Chondrocyte (in vitro differentiated cells): ENCODE data around the gene ZNF142. TPM values are rescaled to one million over a fixed set of nuclear protein-coding genes. Genes with fewer than 3 reads are reported as not detected.

Experiments
- DNase-seq: peaks from one replicate; pipeline ENCODE4 v3.0.0; 2021; ENCODE audit warnings: mixed read lengths, low spot score
- H3K27ac Mint-ChIP-seq: one replicate; pipeline ENCODE4 v1.8.0; 2021; ENCODE audit warnings: mild to moderate bottlenecking, moderate library complexity, mixed read lengths; ENCODE audit not compliant: unreplicated experiment
- H3K27me3 Mint-ChIP-seq: 2 replicates; pipeline ENCODE4 v1.8.0; 2021; ENCODE audit warnings: low read depth, mixed read lengths
- H3K36me3 Mint-ChIP-seq: 2 replicates; pipeline ENCODE4 v1.8.0; 2021; ENCODE audit warnings: low read depth, mixed read lengths
- H3K4me1 Mint-ChIP-seq: 2 replicates; pipeline ENCODE4 v1.8.0; 2021; ENCODE audit warnings: low read depth, mild to moderate bottlenecking, mixed read lengths
- H3K4me3 Mint-ChIP-seq: one replicate; pipeline ENCODE4 v1.8.0; 2021; ENCODE audit warnings: mild to moderate bottlenecking, moderate library complexity, mixed read lengths; ENCODE audit not compliant: unreplicated experiment
- H3K9me3 Mint-ChIP-seq: 2 replicates; pipeline ENCODE4 v1.8.0; 2021; ENCODE audit warnings: low read depth, mixed read lengths
- total RNA-seq: library from RNA; stranded (reverse); gene quantifications from 3 replicates; pipeline ENCODE4 v1.2.1, GENCODE V29; 2021
- TF ChIP-seq, protein P1 (sequence below): fragments of 200-600 bp; sonication (generic); IDR thresholded peaks from 2 replicates; pipeline ENCODE4 v1.5.0; 2021; ENCODE audit warnings: antibody characterized with exemption, mild to moderate bottlenecking, moderate library complexity

The ZNF142 gene
- total RNA-seq, 1 donor from 2014 or later: 26.5 TPM

GRCh38 chr2:218626369-218626768 lies 33.1 kb downstream of the ZNF142 start:
- DNase-seq: no peak
- TF ChIP-seq, protein P1, sequence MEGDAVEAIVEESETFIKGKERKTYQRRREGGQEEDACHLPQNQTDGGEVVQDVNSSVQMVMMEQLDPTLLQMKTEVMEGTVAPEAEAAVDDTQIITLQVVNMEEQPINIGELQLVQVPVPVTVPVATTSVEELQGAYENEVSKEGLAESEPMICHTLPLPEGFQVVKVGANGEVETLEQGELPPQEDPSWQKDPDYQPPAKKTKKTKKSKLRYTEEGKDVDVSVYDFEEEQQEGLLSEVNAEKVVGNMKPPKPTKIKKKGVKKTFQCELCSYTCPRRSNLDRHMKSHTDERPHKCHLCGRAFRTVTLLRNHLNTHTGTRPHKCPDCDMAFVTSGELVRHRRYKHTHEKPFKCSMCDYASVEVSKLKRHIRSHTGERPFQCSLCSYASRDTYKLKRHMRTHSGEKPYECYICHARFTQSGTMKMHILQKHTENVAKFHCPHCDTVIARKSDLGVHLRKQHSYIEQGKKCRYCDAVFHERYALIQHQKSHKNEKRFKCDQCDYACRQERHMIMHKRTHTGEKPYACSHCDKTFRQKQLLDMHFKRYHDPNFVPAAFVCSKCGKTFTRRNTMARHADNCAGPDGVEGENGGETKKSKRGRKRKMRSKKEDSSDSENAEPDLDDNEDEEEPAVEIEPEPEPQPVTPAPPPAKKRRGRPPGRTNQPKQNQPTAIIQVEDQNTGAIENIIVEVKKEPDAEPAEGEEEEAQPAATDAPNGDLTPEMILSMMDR: no peak
- no peaks in the 10 kb centered on the region for H3K27me3 Mint-ChIP-seq
- no peak overlapping the region for H3K4me3 Mint-ChIP-seq
- no peak overlapping the region for H3K27ac Mint-ChIP-seq
- H3K4me1 Mint-ChIP-seq: peaks cover 13% of the 10 kb centered on the region
- H3K36me3 Mint-ChIP-seq: no peaks in the 10 kb centered on the region
- H3K9me3 Mint-ChIP-seq: no peaks in the 10 kb centered on the region

- Mint-ChIP-seq H3K4me3 (no peak overlapping the region), H3K9me3 (no peaks in the 10 kb centered on the region), H3K36me3 (peaks cover 5% of the 10 kb centered on the region), H3K27me3 (no peaks in the 10 kb centered on the region), H3K4me1 (peaks cover 8% of the 10 kb centered on the region), H3K27ac (no peak overlapping the region)
- TF ChIP-seq, protein P1: no peak
- no peak for DNase-seq
These were observed 36.1 kb downstream of the ZNF142 start for GRCh38 chr2:218623366-218623705.

GRCh38 chr2:218622606-218623365 lies 36.6 kb downstream of the ZNF142 start:
- no peak overlapping the region for H3K27ac Mint-ChIP-seq

GRCh38 chr2:218621007-218621406 lies 38.4 kb downstream of the ZNF142 start:
- TF ChIP-seq, protein P1: no peak

More at GRCh38 chr2:218622606-218623365, 36.6 kb downstream of the ZNF142 start:
- TF ChIP-seq, protein P1: no peak
- Mint-ChIP-seq H3K4me1 (peaks cover 8% of the 10 kb centered on the region), H3K4me3 (no peak overlapping the region), H3K36me3 (peaks cover 5% of the 10 kb centered on the region), H3K9me3 (no peaks in the 10 kb centered on the region), H3K27me3 (no peaks in the 10 kb centered on the region)
- no peak for DNase-seq

GRCh38 chr2:218618102-218618860 lies 41.1 kb downstream of the ZNF142 start:
- peaks cover 8% of the 10 kb centered on the region for H3K4me1 Mint-ChIP-seq
- H3K27ac Mint-ChIP-seq: no peak overlapping the region
- H3K36me3 Mint-ChIP-seq: peaks cover 5% of the 10 kb centered on the region
- TF ChIP-seq, protein P1: peak; percentile 62
- DNase-seq: no peak
- H3K4me3 Mint-ChIP-seq: no peak overlapping the region
- no peaks in the 10 kb centered on the region for H3K27me3 Mint-ChIP-seq
- H3K9me3 Mint-ChIP-seq: no peaks in the 10 kb centered on the region

More at GRCh38 chr2:218621007-218621406, 38.4 kb downstream of the ZNF142 start:
- Mint-ChIP-seq H3K36me3 (peaks cover 5% of the 10 kb centered on the region), H3K4me3 (no peak overlapping the region), H3K27me3 (no peaks in the 10 kb centered on the region), H3K9me3 (no peaks in the 10 kb centered on the region), H3K27ac (no peak overlapping the region), H3K4me1 (peaks cover 8% of the 10 kb centered on the region)
- no peak for DNase-seq
